Measurements from ENCODE around the gene EGLN1.

DNA sequence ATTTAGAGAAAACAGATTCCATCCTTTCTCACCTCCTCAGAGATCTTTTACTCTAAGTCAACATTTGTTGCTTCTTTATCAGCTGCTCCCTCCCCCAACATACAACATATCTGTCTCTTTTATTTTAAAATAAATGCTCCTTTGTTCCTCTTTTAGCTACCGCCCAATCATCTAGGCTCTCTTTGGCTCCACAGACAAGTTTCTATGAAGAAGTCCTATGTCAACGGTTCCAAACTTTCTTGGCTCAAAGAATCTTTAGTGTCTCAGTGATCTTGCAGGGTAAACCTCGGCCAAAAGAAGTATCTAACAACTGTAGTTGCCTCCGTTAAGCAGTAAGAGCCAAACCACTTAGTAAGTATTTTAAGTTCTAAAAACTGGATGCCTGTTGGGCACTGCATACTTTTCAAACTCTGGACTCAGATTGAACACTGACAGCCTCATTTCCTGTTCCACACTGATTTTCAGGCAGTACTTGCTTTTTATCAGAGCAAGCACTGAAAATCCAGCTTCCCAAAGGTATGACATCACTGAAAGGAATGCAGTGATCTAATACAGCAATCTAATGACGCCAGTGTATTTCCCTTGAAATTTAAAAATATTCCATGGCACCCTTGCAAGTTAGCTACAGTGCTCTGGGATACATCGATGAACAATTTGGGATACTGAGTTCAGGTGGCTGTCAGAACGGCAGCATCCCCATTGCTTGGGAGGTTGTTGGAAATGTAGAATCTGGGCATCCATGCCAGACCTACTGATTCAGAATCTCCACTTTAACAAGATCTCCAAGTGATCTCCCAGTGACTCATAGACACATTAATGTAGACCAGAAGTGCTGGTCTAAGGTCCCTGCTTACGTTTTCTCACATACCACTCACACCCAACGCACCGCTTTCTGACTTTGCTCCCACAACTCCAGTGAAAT lies 26.8 kb downstream of the EGLN1 start:
- TF ChIP-seq, protein P1, sequence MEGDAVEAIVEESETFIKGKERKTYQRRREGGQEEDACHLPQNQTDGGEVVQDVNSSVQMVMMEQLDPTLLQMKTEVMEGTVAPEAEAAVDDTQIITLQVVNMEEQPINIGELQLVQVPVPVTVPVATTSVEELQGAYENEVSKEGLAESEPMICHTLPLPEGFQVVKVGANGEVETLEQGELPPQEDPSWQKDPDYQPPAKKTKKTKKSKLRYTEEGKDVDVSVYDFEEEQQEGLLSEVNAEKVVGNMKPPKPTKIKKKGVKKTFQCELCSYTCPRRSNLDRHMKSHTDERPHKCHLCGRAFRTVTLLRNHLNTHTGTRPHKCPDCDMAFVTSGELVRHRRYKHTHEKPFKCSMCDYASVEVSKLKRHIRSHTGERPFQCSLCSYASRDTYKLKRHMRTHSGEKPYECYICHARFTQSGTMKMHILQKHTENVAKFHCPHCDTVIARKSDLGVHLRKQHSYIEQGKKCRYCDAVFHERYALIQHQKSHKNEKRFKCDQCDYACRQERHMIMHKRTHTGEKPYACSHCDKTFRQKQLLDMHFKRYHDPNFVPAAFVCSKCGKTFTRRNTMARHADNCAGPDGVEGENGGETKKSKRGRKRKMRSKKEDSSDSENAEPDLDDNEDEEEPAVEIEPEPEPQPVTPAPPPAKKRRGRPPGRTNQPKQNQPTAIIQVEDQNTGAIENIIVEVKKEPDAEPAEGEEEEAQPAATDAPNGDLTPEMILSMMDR (IDR thresholded peaks at IDR 0.05; ENCODE audit: low read depth, low read length) = no peak
- no peak for TF ChIP-seq POLR2A (IDR thresholded peaks at IDR 0.05; ENCODE audit: extremely low read depth, insufficient read length)
